Endothelial cell of umbilical vein (primary cell): Measurements from ENCODE around the gene EML3. TPM values are rescaled to one million over a fixed set of nuclear protein-coding genes. Genes with fewer than 3 reads are reported as not detected.

Experiments
- BruUV-seq: library from RNA; stranded (reverse); fragments of 400-500 nt; replicated peaks from 2 replicates; lab custom pipeline; 2021; lab: Mats Ljungman, UMichigan
- CTCF ChIA-PET: fragments of 300-600, 350-600 bp; sonication (Branson Sonifier 250); formaldehyde crosslinking; loops from one replicate; lab custom pipeline; 2021; ENCODE audit warnings: antibody characterized with exemption, inconsistent platforms; lab: Charles Lee
- POLR2A ChIA-PET: fragments of 300-600, 350-600 bp; sonication (Branson Sonifier 250); formaldehyde crosslinking; loops from one replicate; lab custom pipeline; 2021; ENCODE audit warnings: antibody characterized with exemption, inconsistent platforms; lab: Charles Lee
- DNase-seq: peaks from one replicate; pipeline ENCODE4 v3.0.0-alpha.2; 2011; ENCODE audit warnings: low read depth, low spot score
- FAIRE-seq: peaks from 2 replicates; lab custom pipeline; 2011; peaks lifted over from hg19 to GRCh38; lab: Jason Lieb, UNC
- H2AFZ ChIP-seq: 2 replicates; pipeline ENCODE4 v1.6.0; 2012; ENCODE audit warnings: low read depth, low read length, control low read depth, inconsistent platforms
- H3K27ac ChIP-seq: 2 replicates; pipeline ENCODE4 v1.5.1; 2011; ENCODE audit warnings: low read depth, mild to moderate bottlenecking, control low read depth, low read length, moderate library complexity; ENCODE audit not compliant: insufficient read depth
- H3K27me3 ChIP-seq, 2 experiments: 2 replicates each; pipeline versions ENCODE4 v1.6.0 to v1.6.1; 2011; ENCODE audit warnings: low read length in 2 of 2, mixed read lengths in 1 of 2; ENCODE audit not compliant: control insufficient read depth in 2 of 2, insufficient read depth in 2 of 2
- H3K36me3 ChIP-seq, 2 experiments: 2 replicates in 1 of 2; 3 replicates in 1 of 2; pipeline ENCODE4 v1.5.1; 2011; ENCODE audit warnings: low read length in 2 of 2, mild to moderate bottlenecking in 1 of 2, moderate library complexity in 1 of 2; ENCODE audit not compliant: control insufficient read depth in 2 of 2, insufficient read depth in 2 of 2; ENCODE audit errors: extremely low read depth in 1 of 2
- H3K4me1 ChIP-seq: 3 replicates; pipeline ENCODE4 v1.5.1; 2011; ENCODE audit warnings: mild to moderate bottlenecking, low read length; ENCODE audit not compliant: control insufficient read depth, insufficient read depth; ENCODE audit errors: extremely low read depth
- H3K4me2 ChIP-seq: 2 replicates; pipeline ENCODE4 v1.6.1; 2011; ENCODE audit warnings: low read length, control low read depth, mixed read lengths; ENCODE audit not compliant: insufficient read depth
- H3K4me3 ChIP-seq, 3 experiments: fragments of 200-600 bp in 1 of 3; sonication (generic), shearing (Covaris generic) in 1 of 3; replicated peaks in 1 of 3; 2 replicates each; pipeline ENCODE4 v1.5.1; 2011 to 2016; ENCODE audit warnings: control low read depth in 3 of 3, low read length in 3 of 3, mild to moderate bottlenecking in 2 of 3, inconsistent platforms in 1 of 3, low read depth in 1 of 3, moderate library complexity in 1 of 3; ENCODE audit not compliant: insufficient read depth in 1 of 3
- H3K79me2 ChIP-seq: 2 replicates; pipeline ENCODE4 v1.6.0; 2012; ENCODE audit warnings: low read length, inconsistent platforms; ENCODE audit not compliant: control insufficient read depth, insufficient read depth
- H3K9ac ChIP-seq: replicated peaks from 2 replicates; pipeline ENCODE3; 2011; ENCODE audit warnings: low read length, control low read depth; ENCODE audit not compliant: insufficient read depth; ENCODE audit errors: extremely low read depth
- H3K9me1 ChIP-seq: replicated peaks from 3 replicates; pipeline ENCODE4 v1.6.0; 2011; ENCODE audit warnings: mild to moderate bottlenecking, low read length; ENCODE audit not compliant: control insufficient read depth, insufficient read depth; ENCODE audit errors: extremely low read depth
- H3K9me3 ChIP-seq: replicated peaks from 2 replicates; pipeline ENCODE4 v1.5.1; 2012; ENCODE audit warnings: low read length, inconsistent platforms; ENCODE audit not compliant: control insufficient read depth, insufficient read depth
- H4K20me1 ChIP-seq: replicated peaks from 2 replicates; pipeline ENCODE3; 2011; ENCODE audit warnings: mild to moderate bottlenecking, low read length; ENCODE audit not compliant: control insufficient read depth, insufficient read depth; ENCODE audit errors: extremely low read depth
- CTCF ChIP-seq, 2 donors: IDR thresholded peaks; 1 replicate in 1 of 2; 2 replicates in 1 of 2; pipeline ENCODE4 v1.5.1; 2011; ENCODE audit warnings: low read length in 2 of 2, mild to moderate bottlenecking in 2 of 2, moderate library complexity in 2 of 2, control low read depth in 1 of 2, inconsistent platforms in 1 of 2, low read depth in 1 of 2; ENCODE audit not compliant: insufficient read depth in 1 of 2; ENCODE audit errors: extremely low read depth in 1 of 2
- EZH2 ChIP-seq: IDR thresholded peaks from 2 replicates; pipeline ENCODE4 v1.6.1; 2012; ENCODE audit warnings: borderline replicate concordance, low read depth, mild to moderate bottlenecking, moderate library complexity, low read length, inconsistent platforms; ENCODE audit not compliant: severe bottlenecking
- FOS ChIP-seq: IDR thresholded peaks from 2 replicates; pipeline ENCODE4 v1.6.1; 2011; ENCODE audit warnings: mild to moderate bottlenecking, low read length, moderate library complexity, borderline replicate concordance; ENCODE audit not compliant: insufficient read depth
- GATA2 ChIP-seq: IDR thresholded peaks from 2 replicates; pipeline ENCODE4 v1.7.0; 2011; ENCODE audit warnings: low read depth, mild to moderate bottlenecking, moderate library complexity, mixed read lengths, low read length; ENCODE audit not compliant: insufficient read length, insufficient read depth
- JUN ChIP-seq: IDR thresholded peaks from 2 replicates; pipeline ENCODE4 v1.6.1; 2011; ENCODE audit warnings: borderline replicate concordance, low read depth; ENCODE audit not compliant: insufficient read length, insufficient read depth
- MAX ChIP-seq: IDR thresholded peaks from 2 replicates; pipeline ENCODE4 v1.6.1; 2011; ENCODE audit not compliant: insufficient read depth, insufficient read length
- MYC ChIP-seq: IDR thresholded peaks from one replicate; pipeline ENCODE4 v1.6.1; 2011; ENCODE audit warnings: mild to moderate bottlenecking, low read depth, low read length
- POLR2A ChIP-seq: IDR thresholded peaks from 2 replicates; pipeline ENCODE4 v1.6.1; 2012; ENCODE audit warnings: low read depth, mild to moderate bottlenecking, control low read depth, low read length
- POLR2AphosphoS5 ChIP-seq: IDR thresholded peaks from 2 replicates; pipeline ENCODE4 v1.6.1; 2012; ENCODE audit warnings: low read depth, mild to moderate bottlenecking, control low read depth, low read length, moderate library complexity; ENCODE audit not compliant: insufficient read depth
- dilution Hi-C: fragments of 300-500 bp; cut with MboI; formaldehyde crosslinking; loops from one replicate; pipeline ENCODE4 v1.15.0; 2019; ENCODE audit warnings: low sequenced_read_pairs; ENCODE audit not compliant: extremely low pct_ligation_motif_present
- intact Hi-C: fragments of 100-400 bp; cut with micrococcal nuclease; formaldehyde crosslinking; loops from one replicate; pipeline ENCODE4 v1.10.0; 2022
- polyA plus RNA-seq, 4 experiments: library from polyadenylated mRNA; depleted of rRNA in 3 of 4; stranded (reverse) in 3 of 4; unstranded in 1 of 4; fragments of >200 nt; gene quantifications; 2 replicates each; pipeline versions ENCODE4 v1.2.1 to v1.2.3, GENCODE V29; 2011 to 2012; ENCODE audit warnings: missing spikeins in 1 of 4
- total RNA-seq: library from RNA; stranded (reverse); gene quantifications from 2 replicates; pipeline ENCODE4 v1.2.3, GENCODE V29; 2021

The EML3 gene
- total and polyA plus RNA-seq, 2 donors (not counting 3 experiments of a cell fraction or from before 2014, with no cell fraction given) = 75.7 to 101 TPM

- no peak overlapping the region for H3K27ac ChIP-seq
- CTCF ChIA-PET = interaction anchor here (1.5 to 2.0 kb wide), 2 partner anchors 10 to 156 kb away, joined by 4 to 5 read pairs; partner anchors contain the start of gene TUT1
- no peak overlapping the region for H3K4me2 ChIP-seq
- no peak overlapping the region for H3K4me3 ChIP-seq
- no peaks in the 10 kb centered on the region for H3K79me2 ChIP-seq
- intact Hi-C loops (no loop called here), dilution Hi-C loops (no loop called here)
- no peak overlapping the region for H2AFZ ChIP-seq
- no peak for DNase-seq
- no peaks in the 10 kb centered on the region for H3K9me1 ChIP-seq
- BruUV-seq = no TSS peak
- peaks cover 25% of the 10 kb centered on the region for H3K4me1 ChIP-seq
- H3K36me3 ChIP-seq = peaks cover 0 to 8% of the 10 kb centered on the region in 2 experiments
- no peaks in the 10 kb centered on the region for H3K9me3 ChIP-seq
- H3K9ac ChIP-seq = no peak overlapping the region
- no peak for FAIRE-seq
- TF ChIP-seq FOS (no peak), EZH2 (no peak), POLR2A (no peak), MYC (no peak), POLR2AphosphoS5 (no peak), JUN (no peak), GATA2 (no peak), MAX (no peak), CTCF (IDR thresholded peaks at IDR 0.05; ENCODE audit: extremely low read depth in 1 of 2, insufficient read depth in 1 of 2, low read depth in 1 of 2, low read length in 2 of 2) (no peak)
- POLR2A ChIA-PET = no interaction called here
- no peaks in the 10 kb centered on the region for H3K27me3 ChIP-seq
- H4K20me1 ChIP-seq = no peaks in the 10 kb centered on the region
Observed at GRCh38 chr11:62580959-62581715, 31.4 kb downstream of the EML3 start.
